HG03196 (cell line): ENCODE results near the gene FOXK1.

Source experiments
- ATAC-seq: cut with Tn5 transposase; IDR thresholded peaks from one replicate; pipeline ENCODE4 v1.9.1; 2021; ENCODE audit not compliant: unreplicated experiment

Gene FOXK1

DNA sequence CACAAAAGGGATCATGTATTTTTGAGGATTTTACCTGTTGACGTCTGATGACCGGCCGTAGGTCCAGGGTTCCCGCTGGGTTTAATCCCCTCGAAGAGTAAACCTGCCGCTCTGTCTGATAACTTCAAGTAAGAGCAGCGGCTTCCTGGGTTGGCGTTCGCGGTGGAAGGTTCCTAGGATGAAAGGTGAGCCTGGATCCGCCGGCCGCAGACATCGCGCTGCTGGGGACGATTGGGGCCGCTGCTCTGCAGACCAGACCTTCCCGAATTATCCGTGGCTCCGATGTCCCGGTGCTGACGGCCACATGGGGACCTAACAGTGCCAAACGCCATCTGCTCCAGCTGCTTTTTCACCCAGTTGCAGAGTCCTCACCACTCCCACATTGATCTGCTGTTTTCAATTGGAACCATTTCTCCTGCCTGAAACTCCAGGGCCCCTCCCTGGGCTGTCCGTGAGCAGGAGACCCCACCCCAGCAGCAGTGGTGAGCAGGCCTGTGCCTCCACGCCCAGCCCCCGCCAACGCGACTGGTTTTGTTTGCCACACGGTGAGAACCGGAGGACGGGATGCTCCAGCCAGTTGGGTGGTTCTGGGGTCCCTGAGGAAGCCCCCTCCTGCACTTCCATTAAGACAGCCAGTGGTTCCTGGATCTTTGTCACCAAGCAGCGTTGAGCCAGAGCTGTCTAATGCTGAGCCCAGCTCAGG is 81.1 kb downstream of the FOXK1 start:
- no peak for ATAC-seq

DNA sequence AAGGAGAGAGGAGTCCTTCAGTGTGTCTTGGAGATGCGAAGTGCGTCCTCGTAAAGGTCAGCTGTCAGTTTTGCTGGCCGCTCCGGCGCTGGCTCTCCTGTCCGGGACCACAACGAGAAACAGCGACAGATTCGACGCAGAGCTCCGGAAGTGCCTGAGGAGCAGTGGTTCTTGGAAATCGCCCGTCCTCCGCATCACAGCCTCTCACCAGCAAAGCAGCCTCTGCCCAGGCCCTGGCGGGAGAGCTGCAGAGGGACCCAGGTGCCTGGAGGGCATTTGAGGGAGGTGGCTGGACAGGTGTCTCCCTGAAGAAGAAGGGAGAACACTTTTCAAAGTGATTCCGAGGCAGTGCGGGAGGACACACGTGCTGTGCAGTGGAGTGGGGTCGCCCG is 81.7 kb downstream of the FOXK1 start:
- no peak for ATAC-seq

DNA sequence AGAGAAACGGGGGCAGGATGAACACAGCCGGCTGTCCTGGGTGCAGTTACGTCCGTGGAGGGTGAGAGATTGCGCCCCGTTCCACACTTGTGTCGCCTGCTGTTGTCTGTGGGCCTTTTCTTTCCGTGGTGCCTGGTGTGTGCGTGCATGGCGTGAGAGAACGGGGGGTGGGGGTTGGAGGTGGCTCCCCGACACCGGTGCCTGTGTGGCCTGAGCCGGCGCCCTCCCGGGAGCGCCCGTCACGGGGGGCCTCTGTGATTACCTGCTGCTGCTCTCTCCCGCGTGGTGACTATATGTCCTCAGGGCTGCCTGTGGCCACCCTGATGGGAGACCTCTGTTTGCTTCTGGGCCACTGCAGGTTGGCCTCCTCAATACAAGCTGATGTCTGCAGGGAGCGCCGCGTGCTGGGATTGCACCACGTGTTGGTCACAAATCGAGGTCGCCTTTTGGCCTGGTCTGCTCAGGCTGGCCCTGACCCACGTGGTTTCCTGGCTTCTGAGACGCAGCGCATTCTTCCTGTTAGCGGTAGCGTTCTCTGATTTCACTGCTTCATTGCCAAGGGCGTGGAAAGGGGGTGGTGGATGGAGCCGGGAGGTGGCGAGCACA is 82.4 kb downstream of the FOXK1 start:
- no peak for ATAC-seq

DNA sequence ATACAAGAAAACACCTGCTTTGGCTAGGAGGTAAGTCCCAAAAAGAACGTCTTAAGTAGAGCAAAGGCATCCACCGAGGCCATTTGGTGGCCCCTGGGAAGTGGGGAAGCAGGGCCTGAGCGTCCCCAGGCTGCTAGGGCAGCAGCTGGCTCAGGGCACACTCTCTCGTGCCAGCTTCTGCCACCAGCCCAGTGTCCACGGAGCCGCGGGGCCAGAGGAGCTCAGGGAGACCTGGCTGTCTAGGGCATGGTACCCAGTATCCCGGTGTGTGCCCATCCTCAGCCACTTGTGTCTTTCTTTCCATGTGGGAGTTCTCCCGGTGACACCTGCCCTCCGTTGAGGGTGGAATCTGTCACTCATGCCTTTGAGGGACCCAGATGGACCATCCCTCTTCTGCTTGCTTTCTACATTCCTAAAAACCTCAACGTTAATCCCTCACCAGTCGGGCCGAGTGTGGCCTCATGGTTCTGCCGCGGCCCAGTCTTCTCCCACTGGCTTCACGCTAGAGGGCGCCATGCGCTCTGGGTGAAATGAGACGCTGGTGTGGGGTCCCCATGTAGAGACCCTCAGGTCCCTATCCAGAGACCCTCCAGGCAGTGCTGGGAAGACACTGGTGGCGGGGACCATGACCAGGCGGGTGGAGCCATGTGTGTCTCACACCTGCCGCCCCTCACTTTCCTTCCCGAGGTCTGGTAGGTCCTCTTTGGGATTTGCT is 83.8 kb downstream of the FOXK1 start:
- no peak for ATAC-seq

DNA sequence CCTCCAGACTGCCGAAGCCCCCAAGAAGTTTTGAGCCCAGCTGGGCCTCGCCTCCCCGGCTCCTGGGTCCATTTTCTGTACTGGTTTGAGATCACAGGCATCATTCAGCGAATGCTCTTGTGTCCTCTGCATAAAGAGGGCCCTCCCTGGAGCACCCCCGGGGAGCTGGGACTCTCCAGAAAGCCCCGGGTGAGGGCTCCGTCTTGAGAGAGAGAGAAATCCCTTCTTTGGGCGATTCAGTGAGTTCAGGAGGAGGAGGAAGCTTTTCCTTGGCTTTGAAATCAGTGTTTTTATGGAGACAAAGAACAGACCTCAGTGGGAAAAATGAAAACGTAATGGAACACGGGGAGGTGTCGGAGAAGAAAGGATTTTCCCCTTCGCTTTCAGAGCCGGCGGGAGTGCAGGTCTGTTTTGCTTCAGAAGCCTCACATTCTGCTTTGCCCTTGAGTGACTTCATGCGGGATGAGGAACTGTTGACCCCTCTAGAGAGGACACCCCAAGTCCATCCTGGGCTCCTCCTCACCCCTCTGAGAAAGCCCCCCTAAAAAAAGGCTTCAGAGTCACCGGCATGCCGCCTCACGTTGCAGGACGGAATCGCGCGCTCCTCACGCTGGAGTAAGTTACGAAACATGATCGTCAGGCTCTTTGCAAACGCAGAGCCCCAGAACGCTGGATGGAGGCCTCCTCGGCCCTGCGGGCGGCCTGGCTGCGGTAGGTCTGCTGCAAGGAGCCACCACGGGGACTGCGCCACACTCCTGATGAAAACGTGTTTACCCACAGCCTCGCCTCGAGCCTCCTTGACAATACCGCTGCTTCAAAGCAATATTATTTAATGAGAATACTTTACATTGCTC is 84.8 kb downstream of the FOXK1 start:
- ATAC-seq, result no peak

DNA sequence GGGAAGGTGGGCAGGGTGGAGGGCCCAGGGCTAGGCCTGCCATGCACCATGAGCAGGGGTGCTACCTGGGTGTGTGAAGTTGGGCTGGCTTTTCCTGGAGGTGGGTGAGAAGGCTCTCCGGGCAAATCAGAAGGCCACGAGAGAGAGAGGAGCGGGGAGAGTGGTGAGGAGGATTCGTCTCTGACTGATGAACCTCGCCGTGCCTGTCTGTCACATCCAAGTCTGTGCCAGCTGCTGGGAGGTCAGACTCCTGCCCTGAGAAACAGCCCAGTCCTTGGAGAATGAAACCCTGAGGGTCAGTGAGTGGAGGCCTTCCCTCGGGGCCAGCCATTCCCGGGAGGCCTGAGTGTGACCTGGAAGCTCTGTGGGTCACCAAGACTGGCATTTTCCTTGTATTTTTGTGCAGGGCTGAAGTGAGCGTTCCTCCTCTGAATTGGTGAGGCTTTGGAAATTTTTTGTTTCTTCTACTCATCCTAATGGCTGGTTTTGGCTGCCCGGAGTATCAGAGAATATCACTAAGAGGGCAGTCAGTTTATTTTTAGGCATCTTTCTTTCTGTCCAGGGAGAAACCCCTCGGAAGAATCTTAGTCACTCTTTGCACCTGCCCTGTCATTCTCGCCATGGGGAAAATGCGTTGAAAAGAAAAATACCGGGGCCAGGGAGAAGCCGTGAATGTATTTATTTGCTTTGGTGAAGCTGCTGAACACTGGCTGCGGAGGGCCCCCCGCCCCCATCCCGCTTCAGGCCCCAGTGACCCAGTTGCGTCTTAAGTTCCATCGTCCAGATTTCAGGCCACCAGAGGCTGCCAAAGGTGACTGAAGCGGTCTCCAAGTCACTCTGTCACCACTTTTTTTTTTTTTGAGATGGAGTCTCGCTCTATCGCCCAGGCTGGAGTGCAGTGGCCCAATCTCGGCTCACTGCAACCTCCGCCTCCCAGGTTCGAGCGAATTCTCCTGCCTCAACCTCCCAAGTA is 86.8 kb downstream of the FOXK1 start:
- ATAC-seq, result no peak

DNA sequence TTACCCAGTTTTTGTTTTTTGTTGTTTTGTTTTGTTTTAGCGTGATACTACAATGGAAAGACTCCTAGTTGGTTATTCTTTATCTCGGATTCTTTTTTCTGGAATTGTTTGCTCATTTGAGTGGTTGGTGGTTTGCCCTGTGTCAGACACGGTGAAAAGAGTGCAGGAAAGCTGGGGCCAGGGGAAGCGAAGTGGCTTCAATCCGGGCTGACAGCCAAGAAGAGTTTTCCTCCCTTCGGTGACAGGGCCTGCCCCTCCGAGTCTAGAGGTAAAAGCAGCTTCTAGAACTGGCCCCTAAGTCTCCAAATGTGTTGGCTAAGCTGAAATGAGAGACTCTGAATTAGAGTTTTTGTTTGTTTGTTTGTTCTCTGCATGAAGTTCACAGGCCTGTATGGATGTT is 87.7 kb downstream of the FOXK1 start:
- ATAC-seq, result no peak

DNA sequence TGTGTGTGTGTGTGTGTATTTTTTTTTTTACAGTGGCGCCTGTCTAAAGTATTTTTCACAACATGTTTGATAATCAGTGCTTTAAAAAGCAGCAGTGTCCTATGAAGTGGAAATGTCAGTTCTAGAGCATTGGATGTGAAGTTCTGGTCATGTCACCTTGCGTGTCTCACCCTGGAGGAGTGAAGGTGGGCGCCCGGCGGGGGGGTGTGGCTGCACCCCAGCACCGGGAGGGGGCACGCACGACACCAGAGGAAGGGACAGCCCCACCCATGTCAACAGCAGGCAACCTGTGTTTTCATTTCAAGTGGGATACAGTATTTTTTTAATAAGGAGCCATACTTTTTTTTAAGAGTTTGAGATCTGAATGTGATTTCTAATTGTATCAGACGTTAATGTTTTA is 88.8 kb downstream of the FOXK1 start:
- no peak for ATAC-seq

DNA sequence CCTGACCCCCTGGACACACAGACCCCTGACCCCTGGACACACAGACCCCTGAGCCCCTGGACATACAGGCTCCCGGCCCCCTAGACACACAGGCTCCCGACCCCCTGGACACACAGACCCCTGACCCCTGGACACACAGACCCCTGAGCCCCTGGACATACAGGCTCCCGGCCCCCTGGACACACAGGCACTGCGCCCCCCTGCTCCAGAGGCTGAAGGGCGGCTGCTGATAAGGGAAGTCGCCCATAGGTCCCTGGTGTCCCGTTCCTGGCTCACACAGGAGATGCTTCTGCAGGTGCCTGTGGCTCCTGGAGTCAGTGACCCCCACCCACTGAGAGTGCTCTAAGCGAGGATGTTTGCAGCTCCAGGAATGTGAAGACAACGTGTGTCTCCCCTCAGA is 89.6 kb downstream of the FOXK1 start:
- no peak for ATAC-seq

DNA sequence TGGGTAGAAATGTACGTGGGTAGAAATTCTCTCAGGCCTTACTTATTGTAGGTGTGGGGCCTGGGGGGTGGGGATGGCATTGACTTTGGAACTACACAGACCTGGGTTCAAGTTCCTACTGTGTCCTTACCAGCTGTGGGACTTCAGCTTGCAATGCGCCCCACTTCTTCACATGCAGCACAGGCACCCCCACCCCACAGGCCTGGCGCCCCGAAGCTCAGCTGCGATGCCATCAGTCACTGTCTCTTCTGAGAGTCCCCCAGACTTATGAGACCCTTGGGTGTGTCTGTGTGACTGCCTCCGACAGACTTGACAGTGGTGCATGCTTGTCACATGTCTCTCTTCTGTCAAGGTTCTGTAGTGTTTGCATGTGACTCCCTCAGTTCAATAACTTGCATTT is 90.2 kb downstream of the FOXK1 start:
- ATAC-seq, result no peak

DNA sequence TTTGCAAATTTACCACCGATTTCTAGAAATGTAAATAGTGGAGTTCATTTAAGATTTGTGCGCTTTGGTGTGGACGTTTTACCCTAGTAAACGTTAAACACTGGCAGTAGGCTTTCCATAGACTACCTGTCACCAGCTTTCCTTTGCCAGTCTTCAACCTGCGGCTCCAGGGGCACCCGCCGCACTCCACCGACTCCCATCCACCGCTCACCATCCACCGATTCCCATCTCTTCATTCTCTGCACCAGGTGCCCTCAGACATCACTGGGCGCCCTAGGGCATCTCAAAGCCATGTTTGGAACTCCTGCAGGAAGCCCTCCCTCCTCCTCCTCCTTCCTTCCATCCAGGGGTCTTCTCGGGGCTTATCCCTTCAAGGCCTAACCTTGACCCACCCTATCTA is 91.9 kb downstream of the FOXK1 start:
- no peak for ATAC-seq

DNA sequence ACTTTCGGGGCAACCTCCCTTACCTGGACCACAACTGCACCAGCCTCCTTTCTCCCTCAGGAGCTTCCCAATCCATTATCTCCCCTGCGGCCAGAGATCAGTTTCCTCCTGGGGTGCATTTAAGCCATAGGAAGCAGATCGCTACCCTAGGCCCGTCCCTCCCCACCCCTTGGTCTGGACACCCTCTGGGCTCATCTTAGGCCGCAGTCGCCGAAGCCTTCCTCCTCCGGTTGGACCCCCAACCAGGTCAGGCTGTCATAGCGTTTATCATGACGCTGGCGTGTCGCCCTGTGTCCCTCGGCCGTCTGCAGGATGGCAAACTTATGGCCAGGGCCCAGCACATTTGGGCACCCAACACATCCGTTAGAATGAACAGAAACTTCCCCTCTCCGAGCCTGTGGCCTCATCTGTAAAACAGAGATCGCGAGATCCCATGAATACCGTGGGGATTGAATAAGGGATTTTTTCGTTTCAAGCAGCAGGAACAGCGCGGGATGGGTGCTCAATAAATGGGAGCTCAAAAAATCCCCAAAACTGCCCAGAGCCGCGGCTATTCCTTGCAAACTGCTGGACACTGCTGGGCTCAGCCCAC is 92.7 kb downstream of the FOXK1 start:
- peak; percentile 29 for ATAC-seq

DNA sequence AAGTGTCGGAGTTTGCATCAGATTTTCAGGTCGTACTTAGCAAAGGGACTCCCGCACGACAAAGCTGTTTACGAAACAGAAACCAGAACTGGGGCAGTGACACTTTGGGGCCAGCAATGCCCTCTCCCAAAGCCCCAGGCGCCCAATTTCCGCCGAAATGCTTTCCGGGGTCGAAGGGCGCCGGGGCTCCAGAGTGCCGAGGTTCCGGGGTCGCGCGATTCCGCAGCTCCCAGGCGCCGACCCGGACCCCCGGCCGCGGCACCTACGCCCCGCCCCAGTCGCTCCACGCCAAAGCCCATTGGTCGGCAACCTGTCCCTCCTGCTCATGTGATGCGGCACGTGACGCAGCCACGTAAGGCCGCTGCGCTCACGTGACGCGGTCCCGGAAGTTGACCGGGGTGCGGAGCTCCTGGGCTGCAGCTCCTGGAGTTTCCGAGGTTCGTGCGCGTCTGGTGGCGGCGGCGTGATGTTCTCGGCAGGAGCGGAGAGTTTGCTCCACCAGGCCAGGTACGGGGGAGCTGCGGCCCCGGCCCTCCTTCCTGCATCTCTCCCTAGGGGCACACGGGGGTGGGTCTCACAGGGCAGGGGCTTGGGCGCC is 93.3 kb downstream of the FOXK1 start, which contains the start of gene AP5Z1:
Gene AP5Z1 (plus strand): TSS at position 374 of the 598 bp plus-strand sequence. CDS start 93 bp downstream, at position 467.
- ATAC-seq, result peak; percentile 90

DNA sequence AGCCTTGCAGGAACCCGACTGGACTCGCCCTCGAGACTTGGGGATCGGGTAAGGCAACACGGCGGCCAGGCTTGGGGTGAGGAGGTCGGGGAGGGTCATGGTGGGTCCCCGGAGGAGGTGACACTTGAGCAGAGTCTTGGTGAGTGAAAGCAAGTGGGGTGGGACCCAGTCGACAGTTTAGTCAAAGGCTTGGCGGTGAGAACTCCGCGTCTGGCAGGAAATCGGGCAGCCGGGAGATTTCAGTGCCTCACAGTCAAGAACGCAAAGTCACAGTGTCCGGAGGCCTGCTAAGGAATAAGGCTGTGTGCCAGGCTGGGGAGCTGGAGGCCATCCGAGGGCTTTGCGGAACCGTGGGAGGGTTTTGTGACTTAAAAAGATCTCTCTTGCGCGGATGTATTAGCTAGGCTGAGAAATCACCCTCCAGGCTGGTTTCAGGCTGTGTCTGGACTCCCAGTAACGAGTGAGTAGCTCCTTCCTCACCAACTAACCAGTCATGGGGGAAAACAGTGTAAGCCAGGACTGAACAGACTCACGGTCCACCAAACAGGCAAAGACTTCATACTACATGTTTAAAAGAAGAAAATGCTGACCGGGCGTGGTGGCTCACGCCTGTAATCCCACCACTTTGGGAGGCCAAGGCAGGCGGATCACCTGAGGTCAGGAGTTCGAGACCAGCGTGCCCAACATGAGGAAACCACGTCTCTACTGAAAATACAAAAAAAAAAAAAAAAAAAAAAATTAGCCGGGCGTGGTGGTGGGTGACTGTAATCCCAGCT is 93.9 kb downstream of the FOXK1 start:
- ATAC-seq, result no peak

DNA sequence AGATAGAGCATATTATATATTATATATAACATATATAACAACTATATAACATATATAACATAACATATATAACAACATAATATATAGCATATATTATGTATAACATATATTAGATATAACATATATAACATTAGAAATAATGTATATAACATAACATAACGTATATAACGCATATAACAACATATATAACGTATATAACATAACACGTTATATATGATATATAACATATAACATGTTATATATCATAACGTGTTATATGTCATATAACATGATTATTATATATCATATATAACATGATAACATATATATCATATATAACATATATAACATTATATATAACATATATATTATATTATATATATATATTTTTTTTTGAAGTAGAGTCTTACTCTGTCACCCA is 97.0 kb downstream of the FOXK1 start:
- no peak for ATAC-seq

DNA sequence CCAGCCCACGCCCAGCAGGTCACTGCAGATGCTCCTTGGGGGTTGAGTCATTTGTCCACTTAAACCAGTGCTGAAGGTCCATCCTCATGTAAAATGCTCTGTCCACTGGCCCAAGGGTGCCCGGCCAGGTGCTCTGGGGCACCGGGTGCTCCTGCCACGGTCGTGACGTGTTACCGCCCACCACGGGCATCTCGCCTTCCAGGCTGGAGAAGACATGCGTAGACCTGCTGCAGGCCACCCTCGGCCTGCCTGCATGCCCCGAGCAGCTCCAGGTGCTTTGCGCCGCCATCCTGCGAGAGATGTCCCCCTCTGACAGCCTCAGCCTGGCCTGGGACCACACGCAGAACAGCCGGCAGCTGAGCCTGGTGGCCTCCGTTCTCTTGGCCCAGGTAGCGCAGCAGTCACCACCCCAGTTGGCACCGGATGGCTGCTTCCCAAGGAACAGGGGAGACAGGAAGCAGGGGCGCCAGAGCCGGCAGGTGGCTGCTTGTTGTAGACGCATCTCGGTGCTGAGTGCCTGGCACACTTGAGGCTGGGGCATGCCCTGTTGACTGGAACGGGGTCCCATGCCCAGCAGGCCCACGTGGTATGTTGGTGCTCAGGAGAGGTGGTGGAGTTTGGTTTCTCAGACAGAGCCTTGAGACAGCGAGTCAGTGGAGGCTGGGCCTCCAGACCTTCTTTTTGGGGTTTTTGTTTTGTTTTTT is 99.4 kb downstream of the FOXK1 start:
- ATAC-seq, result no peak

DNA sequence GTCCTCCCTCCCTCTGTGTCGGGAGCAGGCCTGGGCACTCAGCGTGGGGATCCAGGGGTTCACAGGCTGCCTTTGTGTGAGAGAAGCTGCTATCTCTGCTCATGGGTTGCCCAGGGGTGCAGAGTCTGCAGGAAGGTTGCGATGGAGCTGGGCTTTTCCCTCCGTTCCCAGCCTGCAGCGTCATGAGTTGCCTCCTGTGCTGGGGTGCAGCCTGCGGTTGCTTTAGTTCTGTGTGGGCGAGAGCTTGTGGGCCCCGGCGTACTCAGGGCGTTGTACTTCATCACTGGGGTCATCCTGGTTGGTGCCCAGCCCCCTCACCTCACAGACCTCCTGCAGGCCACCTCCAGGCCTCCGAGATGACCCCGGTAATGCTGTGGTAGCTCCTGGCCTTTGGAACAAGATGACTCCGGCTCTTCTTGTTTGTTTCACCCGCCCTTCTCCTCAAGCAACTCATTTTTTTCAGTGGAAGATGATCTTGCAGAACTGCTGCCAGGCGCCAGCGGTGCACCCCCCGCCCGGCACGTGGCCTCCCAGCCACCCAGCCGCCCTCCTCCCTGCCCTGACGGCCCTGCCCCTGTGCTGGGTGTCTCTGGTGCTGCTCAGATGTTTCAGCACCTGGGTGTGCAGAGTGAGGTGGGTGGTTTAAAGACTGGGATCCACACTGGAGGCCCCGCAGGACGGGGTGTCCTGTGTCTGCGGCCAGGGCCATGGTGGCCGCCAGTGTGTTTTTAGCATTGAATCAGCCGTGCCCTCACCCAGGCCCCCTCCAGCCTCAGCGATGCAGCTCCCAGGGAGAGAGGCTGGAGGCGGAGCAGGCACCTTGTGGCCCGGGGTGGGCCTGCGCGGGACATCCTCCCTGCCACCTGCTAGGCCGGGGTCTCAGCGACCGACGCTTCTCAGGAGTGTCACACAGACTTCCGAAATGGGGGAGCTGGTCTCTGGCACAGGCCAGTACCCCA is 100.5 kb downstream of the FOXK1 start:
- no peak for ATAC-seq
